ENCODE data around the gene RAB42. TPM values are rescaled to one million over a fixed set of nuclear protein-coding genes. Genes with fewer than 3 reads are reported as not detected.

Gene RAB42
- total and polyA plus RNA-seq, 2 of the 8 experiments (the other 6 are each of a cell fraction or from before 2014, with no cell fraction given) = 12.5 to 16.6 TPM

DNA sequence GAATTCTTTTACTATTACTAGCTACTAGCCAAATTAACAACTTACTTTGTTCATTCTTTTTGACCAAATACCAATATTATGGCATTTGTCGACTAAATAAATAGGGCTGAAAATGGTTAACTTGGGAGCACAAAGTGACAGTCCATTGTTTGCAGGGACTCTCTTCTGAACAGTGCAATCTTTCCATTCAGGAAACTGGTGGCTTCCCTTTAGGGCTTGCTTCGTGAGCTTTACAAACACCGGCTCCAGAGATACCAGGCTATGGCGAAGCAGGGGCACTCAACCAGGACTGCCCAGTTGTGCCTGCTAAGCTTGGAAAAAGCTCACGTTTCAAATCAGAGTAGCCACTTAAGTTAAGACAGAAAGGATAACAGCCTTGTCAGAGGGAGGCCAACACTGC is 12.3 kb downstream of the RAB42 start (continued):
- TF ChIP-seq SAP30 (IDR thresholded peaks at IDR 0.05; ENCODE audit: insufficient read depth, insufficient replicate concordance, low read length) (no peak), GABPA (IDR thresholded peaks at IDR 0.05; ENCODE audit: borderline replicate concordance, insufficient read depth, low read length) (no peak), EP300 (IDR thresholded peaks at IDR 0.05; ENCODE audit: borderline replicate concordance in 1 of 2, low read depth in 2 of 2, low read length in 2 of 2) (no peak), POLR2AphosphoS5 (IDR thresholded peaks at IDR 0.05; ENCODE audit: low read depth, low read length) (no peak)
